MM.1S (cell line): ENCODE measurements around the gene CWC27.

Source experiments
- DNase-seq: peaks from one replicate; pipeline ENCODE4 v3.0.0-alpha.2; 2015
- H2AFZ ChIP-seq: fragments of 300-600 bp; sonication (generic); 2 replicates; pipeline ENCODE4 v1.6.0; 2016; ENCODE audit warnings: antibody characterized with exemption, low read length
- H3F3A ChIP-seq: fragments of 300-600 bp; sonication (generic); 2 replicates; pipeline ENCODE4 v1.6.1; 2016; ENCODE audit warnings: mild to moderate bottlenecking, antibody characterized with exemption, low read length, moderate library complexity, mixed read lengths; ENCODE audit not compliant: insufficient read depth
- H3K27ac ChIP-seq: fragments of 300-600 bp; sonication (generic); 2 replicates; pipeline ENCODE4 v1.5.1; 2016; ENCODE audit warnings: mild to moderate bottlenecking, low read length
- H3K27me3 ChIP-seq: fragments of 300-600 bp; sonication (generic); replicated peaks from 2 replicates; pipeline ENCODE4 v1.6.0; 2016; ENCODE audit warnings: low read length; ENCODE audit not compliant: insufficient read depth
- H3K36me3 ChIP-seq: fragments of 300-600 bp; sonication (generic); replicated peaks from 2 replicates; pipeline ENCODE4 v1.6.1; 2016; ENCODE audit warnings: mild to moderate bottlenecking, low read length, mixed read lengths; ENCODE audit not compliant: insufficient read depth
- H3K4me1 ChIP-seq: fragments of 300-600 bp; sonication (generic); 2 replicates; pipeline ENCODE4 v1.6.1; 2016; ENCODE audit warnings: low read length, mixed read lengths
- H3K4me2 ChIP-seq: fragments of 300-600 bp; sonication (generic); 2 replicates; pipeline ENCODE4 v1.6.0; 2016; ENCODE audit warnings: low read depth, low read length
- H3K4me3 ChIP-seq: fragments of 300-600 bp; sonication (generic); 2 replicates; pipeline ENCODE4 v1.5.1; 2016; ENCODE audit warnings: low read length, mixed read lengths
- H3K79me2 ChIP-seq: fragments of 300-600 bp; sonication (generic); 2 replicates; pipeline ENCODE4 v1.6.1; 2016; ENCODE audit warnings: mixed run types, low read length, mixed read lengths
- H3K9ac ChIP-seq: fragments of 300-600 bp; sonication (generic); 2 replicates; pipeline ENCODE4 v1.6.1; 2016; ENCODE audit warnings: low read length, mixed read lengths
- H3K9me2 ChIP-seq: fragments of 300-600 bp; sonication (generic); replicated peaks from 2 replicates; pipeline ENCODE4 v1.6.1; 2016; ENCODE audit warnings: mild to moderate bottlenecking, low read length, mixed read lengths; ENCODE audit not compliant: insufficient read depth
- H3K9me3 ChIP-seq: fragments of 300-600 bp; sonication (generic); replicated peaks from 2 replicates; pipeline ENCODE4 v1.6.1; 2016; ENCODE audit warnings: mild to moderate bottlenecking, low read length, mixed read lengths; ENCODE audit not compliant: insufficient read depth
- H4K20me1 ChIP-seq: fragments of 300-600 bp; sonication (generic); 2 replicates; pipeline ENCODE4 v1.6.1; 2016; ENCODE audit warnings: mild to moderate bottlenecking, low read length, moderate library complexity, mixed read lengths; ENCODE audit not compliant: insufficient read depth
- EZH2 ChIP-seq: fragments of 300-600 bp; sonication (generic); optimal IDR thresholded peaks from 2 replicates; pipeline ENCODE3; 2017; ENCODE audit warnings: low read depth, mild to moderate bottlenecking, antibody characterized with exemption, low read length, mixed read lengths
- EZH2phosphoT487 ChIP-seq: fragments of 300-600 bp; sonication (generic); IDR thresholded peaks from 2 replicates; pipeline ENCODE4 v1.6.1; 2018; ENCODE audit warnings: antibody characterized with exemption, low read length
- TF ChIP-seq, protein P1 (sequence below): fragments of 300-600 bp; sonication (generic); IDR thresholded peaks from 2 replicates; pipeline ENCODE4 v1.5.1; 2016; ENCODE audit warnings: antibody characterized with exemption, low read length, mixed read lengths

Gene CWC27

DNA sequence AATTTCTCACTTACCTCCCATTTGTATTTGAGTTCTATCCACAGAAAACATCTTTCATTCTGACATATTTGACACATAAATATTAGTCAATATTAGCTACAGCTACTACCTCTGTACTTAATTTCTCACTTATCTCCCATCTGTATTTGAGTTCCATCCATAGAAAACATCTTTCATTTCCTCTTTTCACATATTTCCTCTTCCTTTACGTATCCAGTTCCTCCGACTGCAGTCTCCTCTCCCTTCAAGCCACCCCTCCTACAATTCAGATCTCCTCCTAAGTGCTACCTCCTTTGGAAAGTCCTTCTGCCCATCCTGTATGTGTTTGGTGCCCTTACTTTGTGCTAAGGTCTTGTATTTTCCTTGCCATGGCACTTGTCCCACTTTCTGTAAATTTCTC lies 1.8 kb upstream of the CWC27 start:
- peaks cover 4% of the 10 kb centered on the region for H3K36me3 ChIP-seq
- H3K4me3 ChIP-seq: peak overlapping the region; percentile 95; the same call in 1 of the 2 replicates
- no peak for DNase-seq
- H3F3A ChIP-seq: no peaks in the 10 kb centered on the region
- peak overlapping the region; percentile 64 for H3K4me2 ChIP-seq
- no peaks in the 10 kb centered on the region for H3K9me3 ChIP-seq
- no peaks in the 10 kb centered on the region for H3K27me3 ChIP-seq
- TF ChIP-seq EZH2phosphoT487 (no peak), EZH2 (no peak)
- TF ChIP-seq, protein P1, sequence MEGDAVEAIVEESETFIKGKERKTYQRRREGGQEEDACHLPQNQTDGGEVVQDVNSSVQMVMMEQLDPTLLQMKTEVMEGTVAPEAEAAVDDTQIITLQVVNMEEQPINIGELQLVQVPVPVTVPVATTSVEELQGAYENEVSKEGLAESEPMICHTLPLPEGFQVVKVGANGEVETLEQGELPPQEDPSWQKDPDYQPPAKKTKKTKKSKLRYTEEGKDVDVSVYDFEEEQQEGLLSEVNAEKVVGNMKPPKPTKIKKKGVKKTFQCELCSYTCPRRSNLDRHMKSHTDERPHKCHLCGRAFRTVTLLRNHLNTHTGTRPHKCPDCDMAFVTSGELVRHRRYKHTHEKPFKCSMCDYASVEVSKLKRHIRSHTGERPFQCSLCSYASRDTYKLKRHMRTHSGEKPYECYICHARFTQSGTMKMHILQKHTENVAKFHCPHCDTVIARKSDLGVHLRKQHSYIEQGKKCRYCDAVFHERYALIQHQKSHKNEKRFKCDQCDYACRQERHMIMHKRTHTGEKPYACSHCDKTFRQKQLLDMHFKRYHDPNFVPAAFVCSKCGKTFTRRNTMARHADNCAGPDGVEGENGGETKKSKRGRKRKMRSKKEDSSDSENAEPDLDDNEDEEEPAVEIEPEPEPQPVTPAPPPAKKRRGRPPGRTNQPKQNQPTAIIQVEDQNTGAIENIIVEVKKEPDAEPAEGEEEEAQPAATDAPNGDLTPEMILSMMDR: no peak
- H3K4me1 ChIP-seq: peaks cover 32% of the 10 kb centered on the region
- peaks cover 88% of the 10 kb centered on the region for H3K79me2 ChIP-seq
- no peaks in the 10 kb centered on the region for H3K9me2 ChIP-seq
- H3K9ac ChIP-seq: no peak overlapping the region
- no peaks in the 10 kb centered on the region for H4K20me1 ChIP-seq
- no peak overlapping the region for H2AFZ ChIP-seq
- no peak overlapping the region for H3K27ac ChIP-seq

DNA sequence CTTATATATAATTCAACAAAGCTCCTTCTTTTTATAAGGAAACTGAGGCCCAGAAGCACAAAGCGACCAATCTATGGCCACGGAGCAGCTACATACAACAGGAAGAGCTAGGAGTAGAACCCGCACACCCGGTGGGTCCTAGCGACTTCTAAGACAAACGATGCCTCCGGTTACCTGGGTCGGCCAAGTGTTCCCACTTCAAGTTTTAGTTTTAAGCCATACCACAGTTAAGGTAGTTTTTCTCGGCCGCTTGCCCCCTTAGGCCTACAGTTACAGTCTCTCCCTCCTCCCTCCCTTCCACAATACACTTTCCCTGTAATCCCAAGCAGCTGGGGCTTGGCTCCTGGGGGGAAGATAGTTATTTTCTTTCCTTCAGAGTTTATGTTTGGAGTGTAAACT lies 772 bp upstream of the CWC27 start:
- Histone ChIP-seq H3K9me3 (no peaks in the 10 kb centered on the region), H3K36me3 (peaks cover 4% of the 10 kb centered on the region), H3K4me1 (peaks cover 32% of the 10 kb centered on the region), H4K20me1 (no peaks in the 10 kb centered on the region), H3K27me3 (no peaks in the 10 kb centered on the region), H3K27ac (peak overlapping the region; percentile 48; the same call in 1 of the 2 replicates), H3K9ac (peak overlapping the region; percentile 79), H3K9me2 (no peaks in the 10 kb centered on the region), H3K4me2 (peak overlapping the region; percentile 64; the same call in 1 of the 2 replicates), H3K79me2 (peaks cover 87% of the 10 kb centered on the region), H3K4me3 (peak overlapping the region; percentile 95), H3F3A (no peaks in the 10 kb centered on the region), H2AFZ (peak overlapping the region; percentile 82)
- TF ChIP-seq, protein P1: no peak
- no peak for TF ChIP-seq EZH2
- no peak for TF ChIP-seq EZH2phosphoT487
- DNase-seq: peak; percentile 13

DNA sequence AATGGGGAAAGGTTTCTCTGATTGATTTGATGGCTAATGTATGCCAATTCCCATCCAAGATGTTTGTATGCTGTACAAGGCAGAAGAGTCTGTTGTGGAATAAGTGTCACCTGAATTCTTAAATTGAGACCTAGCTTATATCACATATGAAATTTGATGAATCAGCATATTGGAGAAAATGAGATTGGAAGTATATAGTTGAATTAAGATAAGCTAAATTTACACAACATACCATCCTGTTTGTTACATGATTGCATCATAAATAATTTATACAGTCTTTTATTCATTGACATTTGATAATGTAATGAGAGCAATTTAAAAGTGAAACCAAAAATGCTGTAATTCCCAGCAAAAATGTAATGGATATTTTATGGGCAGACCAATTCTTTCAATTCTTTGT lies 1.1 kb downstream of the CWC27 start:
- H3K4me2 ChIP-seq: peak overlapping the region; percentile 97
- H3K9ac ChIP-seq: peak overlapping the region; percentile 79; the same call in 1 of the 2 replicates
- no peak overlapping the region for H3K27ac ChIP-seq
- peaks cover 45% of the 10 kb centered on the region for H3K4me1 ChIP-seq
- no peak for TF ChIP-seq EZH2
- no peak for TF ChIP-seq EZH2phosphoT487
- TF ChIP-seq, protein P1: no peak
- H3K4me3 ChIP-seq: peak overlapping the region; percentile 95
- no peak overlapping the region for H2AFZ ChIP-seq
- H3K27me3 ChIP-seq: no peaks in the 10 kb centered on the region
- no peaks in the 10 kb centered on the region for H3K36me3 ChIP-seq
- no peaks in the 10 kb centered on the region; the same call in 1 of the 2 replicates for H3F3A ChIP-seq
- peaks cover 69% of the 10 kb centered on the region for H3K79me2 ChIP-seq
- no peaks in the 10 kb centered on the region for H4K20me1 ChIP-seq
- DNase-seq: no peak
- no peaks in the 10 kb centered on the region for H3K9me3 ChIP-seq
- H3K9me2 ChIP-seq: no peaks in the 10 kb centered on the region
